ENCODE data around the gene VDAC1.
"Not testable (repeated sequence)": the region's sequence is repeated elsewhere in the genome, so short reads cannot be mapped to it uniquely, and the experiment has no call there.

Gene VDAC1

GRCh38 chr5:133939668-133940067, 65.1 kb downstream of the VDAC1 start:
- Histone ChIP-seq H3K9me3 (ENCODE audit: control insufficient read depth, insufficient read depth, low read length) (peaks cover 7% of the 10 kb centered on the region; the same call in 1 of the 2 replicates), H3K79me2 (ENCODE audit: control insufficient read depth, low read length) (no peaks in the 10 kb centered on the region), H3K36me3 (ENCODE audit: control insufficient read depth, low read length) (peaks cover 3% of the 10 kb centered on the region; the same call in 1 of the 2 replicates), H3K4me2 (ENCODE audit: low read length) (peak overlapping the region; percentile 50), H3K4me3 (ENCODE audit: low read length) (peak overlapping the region; percentile 21), H3K27ac (ENCODE audit: low read depth, low read length) (peak overlapping the region; percentile 97), H3K27me3 (ENCODE audit: control insufficient read depth, low read length) (no peaks in the 10 kb centered on the region), H4K20me1 (ENCODE audit: control insufficient read depth, insufficient read depth, low read depth, low read length) (no peaks in the 10 kb centered on the region), H3F3A (ENCODE audit: control insufficient read depth, insufficient read depth) (peaks cover 55% of the 10 kb centered on the region), H3K9me2 (replicated peaks; ENCODE audit: control insufficient read depth, low read length) (no peaks in the 10 kb centered on the region), H3K4me1 (ENCODE audit: control insufficient read depth, low read length) (peaks cover 76% of the 10 kb centered on the region)
- TF ChIP-seq, protein P1, sequence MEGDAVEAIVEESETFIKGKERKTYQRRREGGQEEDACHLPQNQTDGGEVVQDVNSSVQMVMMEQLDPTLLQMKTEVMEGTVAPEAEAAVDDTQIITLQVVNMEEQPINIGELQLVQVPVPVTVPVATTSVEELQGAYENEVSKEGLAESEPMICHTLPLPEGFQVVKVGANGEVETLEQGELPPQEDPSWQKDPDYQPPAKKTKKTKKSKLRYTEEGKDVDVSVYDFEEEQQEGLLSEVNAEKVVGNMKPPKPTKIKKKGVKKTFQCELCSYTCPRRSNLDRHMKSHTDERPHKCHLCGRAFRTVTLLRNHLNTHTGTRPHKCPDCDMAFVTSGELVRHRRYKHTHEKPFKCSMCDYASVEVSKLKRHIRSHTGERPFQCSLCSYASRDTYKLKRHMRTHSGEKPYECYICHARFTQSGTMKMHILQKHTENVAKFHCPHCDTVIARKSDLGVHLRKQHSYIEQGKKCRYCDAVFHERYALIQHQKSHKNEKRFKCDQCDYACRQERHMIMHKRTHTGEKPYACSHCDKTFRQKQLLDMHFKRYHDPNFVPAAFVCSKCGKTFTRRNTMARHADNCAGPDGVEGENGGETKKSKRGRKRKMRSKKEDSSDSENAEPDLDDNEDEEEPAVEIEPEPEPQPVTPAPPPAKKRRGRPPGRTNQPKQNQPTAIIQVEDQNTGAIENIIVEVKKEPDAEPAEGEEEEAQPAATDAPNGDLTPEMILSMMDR (IDR thresholded peaks at IDR 0.05; ENCODE audit: low read depth, low read length, poor library complexity, severe bottlenecking), result no peak
- TF ChIP-seq EZH2phosphoT487 (IDR thresholded peaks at IDR 0.05; ENCODE audit: borderline replicate concordance, low read length), result no peak

DNA sequence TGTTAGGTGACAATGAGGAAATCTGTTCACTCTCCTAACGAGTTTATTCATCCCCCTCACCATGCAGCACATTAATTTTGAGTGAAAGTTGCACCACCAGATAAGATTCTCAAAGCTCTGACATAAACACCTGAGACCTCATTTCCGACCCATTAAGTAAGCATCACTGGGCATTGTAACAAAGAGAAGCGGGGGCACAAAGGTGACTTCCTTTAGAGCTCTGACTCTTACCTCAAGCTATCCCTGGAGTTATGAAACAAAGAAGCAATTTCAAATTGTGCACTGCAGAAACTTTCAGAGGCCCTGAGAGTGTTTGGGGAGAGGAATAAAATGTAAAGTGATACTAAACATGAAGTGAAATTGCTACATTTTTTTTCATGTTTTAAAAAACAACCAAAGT, 65.8 kb downstream of the VDAC1 start:
- peak overlapping the region; percentile 97 for H3K27ac ChIP-seq (ENCODE audit: low read depth, low read length)
- H3K4me3 ChIP-seq (ENCODE audit: low read length), result peak overlapping the region; percentile 21
- TF ChIP-seq, protein P1 (IDR thresholded peaks at IDR 0.05; ENCODE audit: low read depth, low read length, poor library complexity, severe bottlenecking), result no peak
- TF ChIP-seq EZH2phosphoT487 (IDR thresholded peaks at IDR 0.05; ENCODE audit: borderline replicate concordance, low read length), result no peak
- H3K27me3 ChIP-seq (ENCODE audit: control insufficient read depth, low read length), result no peaks in the 10 kb centered on the region
- peaks cover 7% of the 10 kb centered on the region; the same call in 1 of the 2 replicates for H3K9me3 ChIP-seq (ENCODE audit: control insufficient read depth, insufficient read depth, low read length)
- H4K20me1 ChIP-seq (ENCODE audit: control insufficient read depth, insufficient read depth, low read depth, low read length), result no peaks in the 10 kb centered on the region
- H3F3A ChIP-seq (ENCODE audit: control insufficient read depth, insufficient read depth), result peaks cover 62% of the 10 kb centered on the region
- peaks cover 3% of the 10 kb centered on the region; the same call in 1 of the 2 replicates for H3K36me3 ChIP-seq (ENCODE audit: control insufficient read depth, low read length)
- H3K4me1 ChIP-seq (ENCODE audit: control insufficient read depth, low read length), result peaks cover 79% of the 10 kb centered on the region
- H3K79me2 ChIP-seq (ENCODE audit: control insufficient read depth, low read length), result no peaks in the 10 kb centered on the region
- H3K4me2 ChIP-seq (ENCODE audit: low read length), result peak overlapping the region; percentile 50
- H3K9me2 ChIP-seq (replicated peaks; ENCODE audit: control insufficient read depth, low read length), result no peaks in the 10 kb centered on the region

DNA sequence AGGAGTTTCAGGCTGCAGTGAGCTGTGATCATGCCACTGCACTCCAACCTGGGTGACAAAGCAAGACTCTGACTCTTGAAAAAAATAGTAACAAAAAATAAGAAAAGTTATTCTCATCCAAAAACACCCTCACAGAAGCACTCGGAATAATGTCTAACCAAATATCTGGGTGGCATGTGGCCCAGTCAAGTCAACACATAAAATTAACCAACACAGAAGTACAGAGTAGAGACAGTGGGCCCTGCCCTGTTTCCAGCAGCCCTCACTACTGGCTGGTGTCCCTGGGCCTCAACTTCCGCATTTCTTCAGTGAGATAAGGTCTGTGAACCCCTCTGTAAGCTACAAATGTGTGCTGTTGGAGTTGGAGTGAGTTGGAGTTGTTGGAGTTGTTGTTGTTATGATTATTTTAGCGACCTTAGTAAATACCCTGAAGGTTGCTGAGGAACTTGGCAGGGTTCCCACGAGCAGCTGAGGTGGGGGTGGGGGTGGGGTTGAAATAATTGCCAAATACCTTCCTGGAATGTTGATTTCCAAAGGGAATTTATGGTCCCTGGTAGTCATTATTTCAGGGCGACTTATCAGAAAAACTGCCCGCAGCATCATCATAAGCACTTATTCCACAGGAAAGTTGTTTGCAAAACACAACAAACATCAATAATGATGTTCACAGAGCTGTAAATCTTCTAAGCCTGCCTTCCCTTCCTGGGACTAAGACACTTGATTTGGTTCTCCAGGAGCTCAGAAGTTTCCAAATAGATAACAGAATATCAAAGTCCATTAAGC, 66.5 kb downstream of the VDAC1 start:
- no peaks in the 10 kb centered on the region for H3K79me2 ChIP-seq (ENCODE audit: control insufficient read depth, low read length)
- no peaks in the 10 kb centered on the region for H3K9me2 ChIP-seq (replicated peaks; ENCODE audit: control insufficient read depth, low read length)
- H3K9me3 ChIP-seq (ENCODE audit: control insufficient read depth, insufficient read depth, low read length), result peaks cover 7% of the 10 kb centered on the region; the same call in 1 of the 2 replicates
- peaks cover 86% of the 10 kb centered on the region for H3K4me1 ChIP-seq (ENCODE audit: control insufficient read depth, low read length)
- peaks cover 3% of the 10 kb centered on the region; the same call in 1 of the 2 replicates for H3K36me3 ChIP-seq (ENCODE audit: control insufficient read depth, low read length)
- H3F3A ChIP-seq (ENCODE audit: control insufficient read depth, insufficient read depth), result peaks cover 68% of the 10 kb centered on the region
- peak overlapping the region; percentile 21 for H3K4me3 ChIP-seq (ENCODE audit: low read length)
- no peaks in the 10 kb centered on the region for H4K20me1 ChIP-seq (ENCODE audit: control insufficient read depth, insufficient read depth, low read depth, low read length)
- TF ChIP-seq EZH2phosphoT487 (IDR thresholded peaks at IDR 0.05; ENCODE audit: borderline replicate concordance, low read length), result no peak
- TF ChIP-seq, protein P1 (IDR thresholded peaks at IDR 0.05; ENCODE audit: low read depth, low read length, poor library complexity, severe bottlenecking), result no peak
- H3K27me3 ChIP-seq (ENCODE audit: control insufficient read depth, low read length), result no peaks in the 10 kb centered on the region
- H3K4me2 ChIP-seq (ENCODE audit: low read length), result peak overlapping the region; percentile 50
- peak overlapping the region; percentile 97 for H3K27ac ChIP-seq (ENCODE audit: low read depth, low read length)

GRCh38 chr5:133937628-133938027, 67.1 kb downstream of the VDAC1 start:
- Histone ChIP-seq H3K4me1 (ENCODE audit: control insufficient read depth, low read length) (peaks cover 92% of the 10 kb centered on the region), H3F3A (ENCODE audit: control insufficient read depth, insufficient read depth) (peaks cover 71% of the 10 kb centered on the region), H3K4me2 (ENCODE audit: low read length) (peak overlapping the region; percentile 50), H3K27ac (ENCODE audit: low read depth, low read length) (peak overlapping the region; percentile 97), H3K4me3 (ENCODE audit: low read length) (peak overlapping the region; percentile 21)
- not testable (repeated sequence) for H3K79me2 ChIP-seq (ENCODE audit: control insufficient read depth, low read length); H4K20me1 ChIP-seq (ENCODE audit: control insufficient read depth, insufficient read depth, low read depth, low read length); H3K36me3 ChIP-seq (ENCODE audit: control insufficient read depth, low read length); H3K27me3 ChIP-seq (ENCODE audit: control insufficient read depth, low read length); H3K9me2 ChIP-seq (replicated peaks; ENCODE audit: control insufficient read depth, low read length); H3K9me3 ChIP-seq (ENCODE audit: control insufficient read depth, insufficient read depth, low read length)
